NT2/D1 (cell line): ENCODE measurements around the gene COX11.

Experiments
- DNase-seq: peaks from one replicate; pipeline ENCODE4 v3.0.0-alpha.2; 2011; ENCODE audit warnings: low read depth, low spot score
- H3K27me3 ChIP-seq: 2 replicates; pipeline ENCODE4 v1.6.0; 2011; ENCODE audit warnings: mild to moderate bottlenecking; ENCODE audit not compliant: insufficient read length, insufficient read depth
- H3K36me3 ChIP-seq: 2 replicates; pipeline ENCODE4 v1.6.1; 2011; ENCODE audit warnings: mild to moderate bottlenecking, low read length, mixed read lengths; ENCODE audit not compliant: insufficient read depth, insufficient read length
- H3K4me1 ChIP-seq: 2 replicates; pipeline ENCODE4 v1.5.1; 2011; ENCODE audit not compliant: insufficient read depth, insufficient read length
- H3K4me3 ChIP-seq: 2 replicates; pipeline ENCODE4 v1.5.1; 2011; ENCODE audit warnings: low read depth; ENCODE audit not compliant: insufficient read length
- H3K9ac ChIP-seq: 2 replicates; pipeline ENCODE4 v1.6.0; 2011; ENCODE audit warnings: low read depth; ENCODE audit not compliant: insufficient read length
- H3K9me3 ChIP-seq: 2 replicates; pipeline ENCODE4 v1.5.1; 2011; ENCODE audit warnings: mild to moderate bottlenecking, low read length; ENCODE audit not compliant: insufficient read depth
- SUZ12 ChIP-seq: IDR thresholded peaks from 2 replicates; pipeline ENCODE4 v1.6.1; 2011; ENCODE audit not compliant: insufficient read length, insufficient read depth; ENCODE audit errors: extremely low read depth
- YY1 ChIP-seq: IDR thresholded peaks from 2 replicates; pipeline ENCODE4 v1.6.1; 2011; ENCODE audit not compliant: insufficient read length, insufficient read depth
- ZNF274 ChIP-seq: IDR thresholded peaks from 2 replicates; pipeline ENCODE4 v1.6.1; 2011; ENCODE audit warnings: mild to moderate bottlenecking, low read depth, low read length

The COX11 gene

DNA sequence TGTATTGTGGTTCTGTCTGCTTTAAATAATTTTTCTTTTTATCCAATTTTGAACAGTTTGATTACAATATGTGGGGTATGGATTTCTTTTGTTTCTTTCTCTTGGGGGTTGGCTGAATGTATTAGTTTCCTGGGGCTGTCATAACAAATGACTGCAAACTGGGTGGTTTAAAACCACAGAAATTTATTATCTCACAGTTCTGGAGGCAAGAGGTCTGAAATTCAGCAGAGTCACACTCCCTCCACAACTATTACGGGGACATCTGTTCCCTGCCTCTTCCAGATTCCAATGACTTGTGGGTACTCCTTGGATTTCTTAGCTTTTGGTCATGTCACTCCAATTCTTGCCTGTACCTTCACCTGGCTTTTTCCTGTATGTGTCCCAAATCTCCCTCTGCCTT, 23.7 kb downstream of the COX11 start:
- Histone ChIP-seq H3K9me3 (no peaks in the 10 kb centered on the region), H3K27me3 (no peaks in the 10 kb centered on the region), H3K9ac (no peak overlapping the region), H3K4me1 (no peaks in the 10 kb centered on the region), H3K36me3 (peaks cover 45% of the 10 kb centered on the region), H3K4me3 (no peak overlapping the region)
- TF ChIP-seq YY1 (no peak), SUZ12 (no peak), ZNF274 (no peak)
- no peak for DNase-seq

DNA sequence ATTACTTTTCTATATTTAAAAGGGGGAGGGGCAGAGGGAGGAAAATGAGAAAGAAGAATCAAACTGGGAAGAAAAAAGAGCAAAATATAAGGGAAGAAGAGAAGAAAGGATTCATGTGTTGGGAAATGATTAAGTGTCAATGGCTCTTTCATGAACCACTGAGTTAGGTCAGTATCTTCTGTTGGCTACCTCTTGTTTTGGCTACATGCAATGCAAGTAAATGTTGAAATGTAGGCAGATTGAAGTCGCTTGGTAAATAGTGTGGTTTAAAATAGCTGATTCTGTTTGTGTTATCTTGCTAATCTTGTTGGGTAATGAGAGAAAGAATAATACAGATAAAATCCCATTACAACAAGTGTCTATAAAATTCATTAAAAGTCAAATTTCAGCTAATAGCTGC, 27.2 kb downstream of the COX11 start:
- H3K4me3 ChIP-seq, result no peak overlapping the region
- H3K9me3 ChIP-seq, result no peaks in the 10 kb centered on the region
- no peak for TF ChIP-seq YY1
- TF ChIP-seq ZNF274, result no peak
- TF ChIP-seq SUZ12, result no peak
- peaks cover 45% of the 10 kb centered on the region for H3K36me3 ChIP-seq
- no peaks in the 10 kb centered on the region for H3K27me3 ChIP-seq
- DNase-seq, result no peak
- H3K9ac ChIP-seq, result no peak overlapping the region
- no peaks in the 10 kb centered on the region for H3K4me1 ChIP-seq

DNA sequence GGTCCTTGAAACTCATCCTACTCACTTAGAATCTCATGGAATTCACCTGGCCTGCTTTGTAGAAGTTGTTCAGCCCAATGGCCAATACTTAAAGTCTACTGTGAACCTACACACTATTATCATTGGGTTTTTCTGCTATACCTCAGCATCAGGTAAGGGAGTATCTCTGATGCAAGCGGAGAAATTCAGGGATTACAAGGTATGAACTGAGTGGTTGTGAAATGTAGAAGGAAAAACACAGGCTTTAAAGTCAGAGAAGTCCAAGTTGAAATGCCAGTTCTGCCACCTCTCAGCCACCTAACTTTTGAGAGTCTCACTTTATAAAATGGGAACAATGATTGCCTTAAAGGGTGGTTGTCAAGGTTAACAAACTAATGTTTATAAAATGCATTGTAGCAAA, 31.0 kb downstream of the COX11 start:
- Histone ChIP-seq H3K36me3 (peaks cover 60% of the 10 kb centered on the region), H3K4me3 (no peak overlapping the region), H3K9ac (no peak overlapping the region), H3K9me3 (no peaks in the 10 kb centered on the region), H3K27me3 (no peaks in the 10 kb centered on the region), H3K4me1 (no peaks in the 10 kb centered on the region)
- DNase-seq, result no peak
- TF ChIP-seq SUZ12 (no peak), YY1 (no peak), ZNF274 (no peak)

DNA sequence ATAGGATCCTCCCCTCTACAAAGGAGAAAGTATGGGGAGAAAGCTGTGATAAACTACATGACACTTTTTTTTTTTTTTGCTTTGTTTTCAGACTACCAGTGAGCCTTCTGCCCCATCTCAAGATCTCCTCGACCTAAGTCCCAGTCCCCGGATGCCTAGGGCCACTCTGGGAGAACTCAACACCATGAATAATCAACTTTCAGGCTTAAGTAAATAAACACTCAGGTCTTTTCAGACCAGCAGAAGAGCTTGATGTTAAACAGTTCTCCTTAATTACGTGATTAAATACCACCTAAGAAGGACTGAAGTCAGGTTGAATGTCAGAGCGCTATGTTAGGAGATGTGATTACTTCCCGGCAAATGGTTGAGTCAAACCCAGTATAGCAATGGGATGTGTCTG, 31.4 kb downstream of the COX11 start:
- no peak overlapping the region for H3K4me3 ChIP-seq
- no peak for TF ChIP-seq SUZ12
- no peak for TF ChIP-seq YY1
- no peak for TF ChIP-seq ZNF274
- no peaks in the 10 kb centered on the region for H3K27me3 ChIP-seq
- H3K36me3 ChIP-seq, result peaks cover 58% of the 10 kb centered on the region
- DNase-seq, result no peak
- H3K9me3 ChIP-seq, result no peaks in the 10 kb centered on the region
- no peaks in the 10 kb centered on the region for H3K4me1 ChIP-seq
- H3K9ac ChIP-seq, result no peak overlapping the region

DNA sequence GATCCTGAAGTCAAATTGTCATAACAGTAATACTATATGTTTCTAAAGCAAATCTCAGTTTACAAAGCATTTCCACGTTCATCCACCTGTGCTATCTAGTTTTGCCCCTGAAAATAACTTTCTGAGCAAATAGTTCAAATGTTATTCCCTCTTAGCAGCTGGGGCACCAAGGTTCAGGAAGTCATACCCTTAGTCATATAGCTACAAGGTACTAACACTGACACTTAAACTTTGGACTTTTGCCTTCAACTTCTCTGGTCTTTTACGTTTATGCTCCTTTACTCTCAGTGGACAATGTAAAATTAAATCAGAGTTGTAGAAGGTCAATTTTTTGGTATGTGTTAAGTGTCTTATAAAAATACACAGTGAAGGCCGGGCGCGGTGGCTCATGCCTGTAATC, 33.0 kb downstream of the COX11 start:
- Histone ChIP-seq H3K36me3 (peaks cover 64% of the 10 kb centered on the region), H3K27me3 (no peaks in the 10 kb centered on the region), H3K9ac (no peak overlapping the region), H3K9me3 (no peaks in the 10 kb centered on the region), H3K4me3 (no peak overlapping the region), H3K4me1 (no peaks in the 10 kb centered on the region)
- no peak for DNase-seq
- TF ChIP-seq YY1, result no peak
- TF ChIP-seq ZNF274, result no peak
- TF ChIP-seq SUZ12, result no peak

DNA sequence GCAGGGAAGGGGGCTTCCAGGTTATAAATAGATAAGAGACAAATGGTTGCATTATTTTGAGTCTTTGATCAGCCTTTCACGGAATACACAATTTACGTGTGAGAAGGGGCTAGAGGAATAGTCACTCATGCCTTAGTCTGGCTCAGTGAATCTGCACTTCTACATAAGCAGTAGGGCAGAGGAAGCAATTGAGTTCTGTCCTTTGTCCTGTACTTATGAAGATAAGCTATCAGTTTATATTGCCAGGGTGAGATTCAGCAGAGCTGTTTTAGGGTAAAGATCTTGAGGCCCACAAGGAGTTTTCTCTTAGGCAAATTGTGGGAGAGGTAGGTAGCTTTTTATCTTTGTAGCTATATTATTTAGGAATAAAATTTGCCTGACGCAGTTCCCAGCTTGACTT, 34.5 kb downstream of the COX11 start:
- H3K36me3 ChIP-seq, result peaks cover 64% of the 10 kb centered on the region

DNA sequence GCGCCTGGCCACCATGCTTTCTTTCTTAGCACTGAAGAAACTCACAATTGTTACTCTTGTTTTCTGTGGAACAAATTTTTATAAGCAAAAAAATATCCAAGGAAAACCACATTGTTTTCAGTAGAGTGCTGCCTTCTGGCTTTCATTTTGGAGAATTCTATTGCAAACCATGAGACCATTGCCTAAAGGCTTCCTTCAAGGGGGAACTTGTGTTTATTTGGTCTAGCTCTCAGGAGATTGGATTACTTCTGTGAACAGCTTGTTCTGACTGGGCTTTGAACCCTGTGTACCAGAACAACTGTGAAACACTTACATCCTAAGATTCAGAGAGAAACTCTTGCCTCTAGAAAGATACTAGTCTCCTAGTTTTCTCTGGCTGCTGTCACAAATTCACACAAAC, 35.7 kb downstream of the COX11 start:
- H3K27me3 ChIP-seq, result no peaks in the 10 kb centered on the region
- no peaks in the 10 kb centered on the region for H3K9me3 ChIP-seq
- H3K4me1 ChIP-seq, result no peaks in the 10 kb centered on the region
- H3K9ac ChIP-seq, result no peak overlapping the region
- TF ChIP-seq ZNF274 (no peak), SUZ12 (no peak)
- H3K4me3 ChIP-seq, result no peak overlapping the region
- H3K36me3 ChIP-seq, result peaks cover 67% of the 10 kb centered on the region
- no peak for DNase-seq

More for the DNA sequence above, 34.5 kb downstream of the COX11 start:
- Histone ChIP-seq H3K4me1 (no peaks in the 10 kb centered on the region), H3K4me3 (no peak overlapping the region), H3K9me3 (no peaks in the 10 kb centered on the region), H3K27me3 (no peaks in the 10 kb centered on the region), H3K9ac (no peak overlapping the region)
- DNase-seq, result no peak
- TF ChIP-seq YY1 (no peak), SUZ12 (no peak), ZNF274 (no peak)

DNA sequence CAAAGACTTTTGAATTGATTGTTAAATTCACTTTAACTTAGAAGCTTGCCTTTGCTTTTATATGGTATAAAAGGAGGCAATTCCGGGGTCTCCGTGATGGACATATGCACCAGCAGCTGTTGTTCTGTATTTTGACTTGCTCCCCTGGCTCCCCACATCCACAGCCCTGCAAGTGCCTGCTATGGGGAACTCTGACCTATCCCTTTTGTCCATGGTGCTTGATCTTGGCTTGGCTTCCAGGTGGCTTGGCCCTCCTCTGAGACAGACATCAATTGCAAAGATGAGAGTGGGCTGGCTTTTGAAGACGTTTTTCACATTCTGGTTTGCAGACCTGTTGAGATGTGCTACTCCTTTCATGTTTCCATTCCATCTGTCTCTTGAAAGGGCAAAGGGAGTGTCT, 40.9 kb downstream of the COX11 start:
- H3K9me3 ChIP-seq, result no peaks in the 10 kb centered on the region
- no peak overlapping the region for H3K9ac ChIP-seq
- TF ChIP-seq ZNF274, result no peak
- TF ChIP-seq YY1, result no peak
- no peak for TF ChIP-seq SUZ12
- no peaks in the 10 kb centered on the region for H3K4me1 ChIP-seq
- H3K4me3 ChIP-seq, result no peak overlapping the region
- H3K36me3 ChIP-seq, result peaks cover 61% of the 10 kb centered on the region
- H3K27me3 ChIP-seq, result no peaks in the 10 kb centered on the region
- DNase-seq, result no peak
